Activated CD8-positive, alpha-beta T cell treated with anti-CD3 and anti-CD28 coated beads, Interleukin-2, amount 10 ng/mL, durations not matched to agents 7 days and 5 days (primary cell): ENCODE data around the gene GMCL2. TPM values are rescaled to one million over a fixed set of nuclear protein-coding genes. Genes with fewer than 3 reads are reported as not detected.

Source experiments
- total RNA-seq, 2 experiments: library from RNA; stranded (reverse); gene quantifications; one replicate each; pipeline ENCODE4 v1.2.3, GENCODE V29; 2021

Gene GMCL2
- total RNA-seq, 2 experiments from 2014 or later: not detected

Other genes with a start within 250 kb of the GMCL2 start
- not detected for gene PROP1, start 191.1 kb downstream of the GMCL2 start, total RNA-seq
- 1 to 10 TPM; 5.9 to 6.1 TPM for gene N4BP3, start 73.8 kb downstream of the GMCL2 start, total RNA-seq
- gene RMND5B, start 56.4 kb downstream of the GMCL2 start, total RNA-seq: 1 to 10 TPM; 3.8 to 6.0 TPM
- 100 to 1,000 TPM; 176 to 184 TPM for gene NHP2, start 33.5 kb downstream of the GMCL2 start, total RNA-seq
- gene HNRNPAB, start 17.2 kb upstream of the GMCL2 start, total RNA-seq: 100 to 1,000 TPM; 335 to 336 TPM
- gene PHYKPL, start 45.4 kb upstream of the GMCL2 start, total RNA-seq: 100 to 1,000 TPM; 125 to 126 TPM